H9 (cell line): ENCODE results near the gene C3orf20. TPM values are rescaled to one million over a fixed set of nuclear protein-coding genes. Genes with fewer than 3 reads are reported as not detected.

Source experiments
- DNase-seq: peaks from one replicate; pipeline ENCODE4 v3.0.0-alpha.2; 2017
- H2AFZ ChIP-seq: one replicate; pipeline ENCODE4 v1.6.1; 2013; ENCODE audit warnings: mild to moderate bottlenecking, low read length, control low read depth, moderate library complexity
- H2AK5ac ChIP-seq: 2 replicates; pipeline ENCODE4 v1.6.1; 2013; ENCODE audit warnings: low read length, control low read depth, mixed read lengths; ENCODE audit not compliant: insufficient read length
- H2BK120ac ChIP-seq: one replicate; pipeline ENCODE4 v1.6.1; 2013; ENCODE audit warnings: low read depth, mild to moderate bottlenecking, low read length, control low read depth, inconsistent platforms; ENCODE audit not compliant: poor library complexity, severe bottlenecking
- H2BK12ac ChIP-seq: 2 replicates; pipeline ENCODE4 v1.6.1; 2013; ENCODE audit warnings: low read length, control low read depth, mixed read lengths, low read depth; ENCODE audit not compliant: insufficient read length
- H2BK15ac ChIP-seq: 2 replicates; pipeline ENCODE4 v1.6.1; 2013; ENCODE audit warnings: low read depth, low read length, control low read depth
- H2BK20ac ChIP-seq: one replicate; pipeline ENCODE4 v1.6.1; 2013; ENCODE audit warnings: low read depth, mild to moderate bottlenecking, low read length, control low read depth, inconsistent platforms; ENCODE audit not compliant: poor library complexity, severe bottlenecking
- H2BK5ac ChIP-seq: 2 replicates; pipeline ENCODE4 v1.6.1; 2013; ENCODE audit warnings: low read length, control low read depth, mixed read lengths; ENCODE audit not compliant: insufficient read length
- H3K14ac ChIP-seq: 2 replicates; pipeline ENCODE4 v1.6.1; 2013; ENCODE audit warnings: low read length, control low read depth; ENCODE audit not compliant: insufficient read depth
- H3K18ac ChIP-seq: 2 replicates; pipeline ENCODE4 v1.6.1; 2013; ENCODE audit warnings: low read depth, mild to moderate bottlenecking, mixed read lengths, low read length, control low read depth; ENCODE audit not compliant: insufficient read length
- H3K23ac ChIP-seq: 2 replicates; pipeline ENCODE4 v1.6.1; 2013; ENCODE audit warnings: low read length, control low read depth, mixed read lengths, low read depth; ENCODE audit not compliant: insufficient read length
- H3K23me2 ChIP-seq: 2 replicates; pipeline ENCODE4 v1.6.1; 2013; ENCODE audit warnings: low read depth, mild to moderate bottlenecking, mixed read lengths, low read length, control low read depth; ENCODE audit not compliant: insufficient read length, poor library complexity, severe bottlenecking
- H3K27ac ChIP-seq: 2 replicates; pipeline ENCODE4 v1.5.1; 2013; ENCODE audit warnings: low read length, control low read depth, mixed read lengths, low read depth; ENCODE audit not compliant: insufficient read length
- H3K27me3 ChIP-seq: 2 replicates; pipeline ENCODE4 v1.6.1; 2013; ENCODE audit warnings: low read length, control low read depth, inconsistent platforms; ENCODE audit not compliant: insufficient read depth
- H3K4ac ChIP-seq: 2 replicates; pipeline ENCODE4 v1.6.1; 2013; ENCODE audit warnings: low read depth, mild to moderate bottlenecking, control low read depth, inconsistent platforms, low read length, moderate library complexity
- H3K4me1 ChIP-seq: 2 replicates; pipeline ENCODE4 v1.6.1; 2013; ENCODE audit warnings: low read length, control low read depth, inconsistent platforms; ENCODE audit not compliant: insufficient read depth
- H3K4me2 ChIP-seq: 2 replicates; pipeline ENCODE4 v1.6.1; 2013; ENCODE audit warnings: low read length, control low read depth, mixed read lengths; ENCODE audit not compliant: insufficient read length, insufficient read depth
- H3K56ac ChIP-seq: 2 replicates; pipeline ENCODE4 v1.6.1; 2013; ENCODE audit warnings: low read depth, mild to moderate bottlenecking, mixed read lengths, low read length, control low read depth; ENCODE audit not compliant: insufficient read length
- H3K79me1 ChIP-seq: 2 replicates; pipeline ENCODE4 v1.6.1; 2013; ENCODE audit warnings: low read depth, mild to moderate bottlenecking, moderate library complexity, low read length, control low read depth, inconsistent platforms; ENCODE audit not compliant: insufficient read depth, poor library complexity, severe bottlenecking
- H3K79me2 ChIP-seq: 2 replicates; pipeline ENCODE4 v1.6.1; 2013; ENCODE audit warnings: low read length, control low read depth, inconsistent platforms; ENCODE audit not compliant: insufficient read depth
- H3K9ac ChIP-seq: 2 replicates; pipeline ENCODE4 v1.6.1; 2013; ENCODE audit warnings: low read length, control low read depth, mixed read lengths; ENCODE audit not compliant: insufficient read length; ENCODE audit errors: extremely low read depth
- H3K9me3 ChIP-seq: one replicate; pipeline ENCODE4 v1.6.1; 2013; ENCODE audit warnings: low read depth, low read length, inconsistent platforms; ENCODE audit not compliant: control insufficient read depth
- H3T11ph ChIP-seq: one replicate; pipeline ENCODE4 v1.6.1; 2013; ENCODE audit warnings: mild to moderate bottlenecking, low read length, control low read depth, inconsistent platforms
- H4K20me1 ChIP-seq: one replicate; pipeline ENCODE4 v1.6.1; 2013; ENCODE audit not compliant: control insufficient read depth, insufficient read length, insufficient read depth
- H4K5ac ChIP-seq: 2 replicates; pipeline ENCODE4 v1.6.1; 2013; ENCODE audit warnings: low read depth, mild to moderate bottlenecking, mixed read lengths, low read length, control low read depth; ENCODE audit not compliant: insufficient read length
- H4K8ac ChIP-seq: replicated peaks from 2 replicates; pipeline ENCODE4 v1.6.1; 2013; ENCODE audit warnings: low read length, control low read depth, mixed read lengths, low read depth; ENCODE audit not compliant: insufficient read length
- H4K91ac ChIP-seq: 2 replicates; pipeline ENCODE4 v1.6.1; 2013; ENCODE audit warnings: low read depth, mild to moderate bottlenecking, moderate library complexity, mixed read lengths, low read length, control low read depth; ENCODE audit not compliant: insufficient read length
- H3K27ac Mint-ChIP-seq, 3 experiments: 2 replicates in 2 of 3; 3 replicates in 1 of 3; pipeline ENCODE4 v1.8.0; 2020 to 2021; ENCODE audit warnings: mixed read lengths in 3 of 3, mild to moderate bottlenecking in 1 of 3, moderate library complexity in 1 of 3
- H3K27me3 Mint-ChIP-seq: 2 replicates; pipeline ENCODE4 v1.8.0; 2021; ENCODE audit warnings: low read depth, mild to moderate bottlenecking, moderate library complexity, mixed read lengths
- H3K36me3 Mint-ChIP-seq, 3 experiments: 2 replicates in 2 of 3; 3 replicates in 1 of 3; pipeline ENCODE4 v1.8.0; 2020 to 2021; ENCODE audit warnings: low read depth in 3 of 3, mixed read lengths in 3 of 3; ENCODE audit not compliant: insufficient read depth in 1 of 3
- H3K4me1 Mint-ChIP-seq, 2 experiments: 2 replicates each; pipeline ENCODE4 v1.8.0; 2020; ENCODE audit warnings: mixed read lengths in 2 of 2
- H3K4me3 Mint-ChIP-seq, 2 experiments: 2 replicates in 1 of 2; 3 replicates in 1 of 2; pipeline ENCODE4 v1.8.0; 2020 to 2021; ENCODE audit warnings: mild to moderate bottlenecking in 2 of 2, mixed read lengths in 2 of 2, moderate library complexity in 1 of 2
- H3K9me3 Mint-ChIP-seq, 2 experiments: 2 replicates in 1 of 2; 3 replicates in 1 of 2; pipeline ENCODE4 v1.8.0; 2020; ENCODE audit warnings: mild to moderate bottlenecking in 2 of 2, mixed read lengths in 2 of 2, moderate library complexity in 1 of 2
- CTCF ChIP-seq: fragments of 200-600 bp; sonication (generic); conservative IDR thresholded peaks from 3 replicates; pipeline ENCODE4 v1.8.0; 2021; ENCODE audit warnings: antibody characterized with exemption, mild to moderate bottlenecking
- WGBS: extraction: QIAGEN DNeasy Blood & Tissue Kit; methylation state at CpG from one replicate; pipeline ENCODE4 v1.1.7; 2013; ENCODE audit warnings: missing lambda C conversion rate, low lambda C conversion rate, mixed read lengths; ENCODE audit not compliant: insufficient read length; ENCODE audit errors: extremely low coverage; 5-methylcytosine and 5-hydroxymethylcytosine counted together
- total RNA-seq: library from RNA; stranded (reverse); gene quantifications from 2 replicates; pipeline ENCODE4 v1.2.1, GENCODE V29; 2021

Gene C3orf20
- total RNA-seq, 1 experiment from 2014 or later = not detected

DNA sequence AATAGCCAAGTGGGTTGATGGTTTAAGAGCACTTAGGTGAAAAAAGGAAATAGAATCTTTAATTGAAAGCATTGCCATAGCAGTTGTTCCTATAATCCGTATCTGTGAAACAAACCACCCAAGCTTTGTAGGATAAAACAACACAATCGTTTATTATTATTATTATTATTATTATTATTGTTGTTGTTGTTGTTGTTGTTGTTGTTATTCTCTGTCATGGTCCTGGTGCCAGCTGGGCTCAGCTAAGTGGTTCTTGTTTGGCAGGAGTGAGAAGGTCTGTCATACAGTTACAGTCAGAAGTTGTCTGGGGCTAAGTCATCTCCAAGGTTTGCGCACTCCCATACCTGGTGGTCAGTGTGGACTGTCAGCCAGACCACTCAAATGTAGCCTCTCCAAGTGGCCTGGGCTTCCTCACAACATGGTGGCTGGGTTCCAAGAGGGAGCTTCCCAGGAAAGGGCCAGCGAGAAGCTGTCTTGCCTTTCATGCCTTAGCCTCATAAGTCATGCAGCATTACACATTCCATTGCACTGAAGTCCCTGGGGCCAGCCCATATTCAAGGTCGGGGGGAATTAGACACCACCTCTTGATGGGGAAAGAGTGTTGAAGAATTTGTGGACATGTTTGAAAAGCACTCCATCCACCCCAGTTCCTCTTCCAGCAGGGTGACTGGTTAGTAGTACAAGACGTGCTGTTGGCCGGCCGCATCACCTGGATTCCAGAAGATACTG is 89.6 kb downstream of the C3orf20 start:
- Histone ChIP-seq H3K79me1 (no peaks in the 10 kb centered on the region), H4K8ac (no peak overlapping the region), H2BK20ac (no peak overlapping the region), H3K56ac (no peak overlapping the region), H3K4me1 (no peaks in the 10 kb centered on the region), H3K27me3 (no peaks in the 10 kb centered on the region), H4K5ac (no peak overlapping the region), H2AFZ (no peak overlapping the region), H3K9ac (no peak overlapping the region), H3T11ph (no peak overlapping the region), H3K27ac (no peak overlapping the region), H2BK120ac (no peak overlapping the region), H4K20me1 (no peaks in the 10 kb centered on the region), H2BK12ac (no peak overlapping the region), H3K23me2 (no peaks in the 10 kb centered on the region), H2AK5ac (no peak overlapping the region), H3K18ac (no peak overlapping the region), H3K4ac (no peak overlapping the region), H3K9me3 (no peaks in the 10 kb centered on the region), H3K23ac (no peak overlapping the region), H3K4me2 (no peak overlapping the region), H4K91ac (no peak overlapping the region), H2BK5ac (no peak overlapping the region), H2BK15ac (no peak overlapping the region), H3K14ac (no peak overlapping the region), H3K79me2 (no peaks in the 10 kb centered on the region)
- Mint-ChIP-seq H3K9me3 (no peaks in the 10 kb centered on the region), H3K27me3 (peaks cover 3% of the 10 kb centered on the region), H3K36me3 (no peaks in the 10 kb centered on the region; a peak in 1 of 7 replicates), H3K4me3 (no peak overlapping the region), H3K4me1 (peaks cover 0 to 4% of the 10 kb centered on the region in 2 experiments; a peak in 1 of 4 replicates), H3K27ac (peak overlapping the region in 1 of 3 experiments; percentile 49; a peak in 1 of 7 replicates)
- WGBS = no CpG with 5 or more reads among the region's 8 CpGs
- DNase-seq = peak; percentile 18
- TF ChIP-seq CTCF = no peak
